HG03039 (cell line): ENCODE results near the gene CNTNAP4.

Source experiments
- ATAC-seq: cut with Tn5 transposase; IDR thresholded peaks from one replicate; pipeline ENCODE4 v1.9.1; 2021; ENCODE audit warnings: mild to moderate bottlenecking, moderate library complexity; ENCODE audit not compliant: unreplicated experiment

CNTNAP4 gene

GRCh38 chr16:76387994-76388393 is 110.8 kb downstream of the CNTNAP4 start:
- no peak for ATAC-seq

- no peak for ATAC-seq
These were observed 111.9 kb downstream of the CNTNAP4 start for GRCh38 chr16:76389126-76389525.

GRCh38 chr16:76390476-76390875 is 113.3 kb downstream of the CNTNAP4 start:
- ATAC-seq: no peak

GRCh38 chr16:76396977-76397376 is 119.8 kb downstream of the CNTNAP4 start:
- ATAC-seq: no peak

- ATAC-seq: no peak
These were observed 132.5 kb downstream of the CNTNAP4 start for GRCh38 chr16:76409706-76410105.

GRCh38 chr16:76421571-76421970 is 144.4 kb downstream of the CNTNAP4 start:
- ATAC-seq: no peak

GRCh38 chr16:76428858-76429257 is 151.7 kb downstream of the CNTNAP4 start:
- no peak for ATAC-seq

GRCh38 chr16:76441391-76441790 is 164.2 kb downstream of the CNTNAP4 start:
- ATAC-seq: no peak

GRCh38 chr16:76441876-76442275 is 164.7 kb downstream of the CNTNAP4 start:
- ATAC-seq: no peak

GRCh38 chr16:76443973-76444372 is 166.8 kb downstream of the CNTNAP4 start:
- ATAC-seq: no peak

GRCh38 chr16:76444832-76445231 is 167.6 kb downstream of the CNTNAP4 start:
- ATAC-seq: no peak

GRCh38 chr16:76445815-76446214 is 168.6 kb downstream of the CNTNAP4 start:
- no peak for ATAC-seq

GRCh38 chr16:76446251-76446650 is 169.1 kb downstream of the CNTNAP4 start:
- no peak for ATAC-seq

GRCh38 chr16:76450890-76451289 is 173.7 kb downstream of the CNTNAP4 start:
- no peak for ATAC-seq

- ATAC-seq: no peak
These were observed 178.1 kb downstream of the CNTNAP4 start for GRCh38 chr16:76455257-76455656.

- no peak for ATAC-seq
These were observed 178.8 kb downstream of the CNTNAP4 start for GRCh38 chr16:76456016-76456415.

- ATAC-seq: no peak
These were observed 181.9 kb downstream of the CNTNAP4 start for GRCh38 chr16:76459111-76459510.

- ATAC-seq: no peak
These were observed 184.6 kb downstream of the CNTNAP4 start for GRCh38 chr16:76461836-76462235.

- no peak for ATAC-seq
These were observed 187.9 kb downstream of the CNTNAP4 start for GRCh38 chr16:76464955-76465620.

GRCh38 chr16:76466871-76467270 is 189.7 kb downstream of the CNTNAP4 start:
- ATAC-seq: no peak

GRCh38 chr16:76474048-76474447 is 196.8 kb downstream of the CNTNAP4 start:
- ATAC-seq: no peak

- no peak for ATAC-seq
These were observed 200.9 kb downstream of the CNTNAP4 start for GRCh38 chr16:76478105-76478504.

- ATAC-seq: no peak
These were observed 206.2 kb downstream of the CNTNAP4 start for GRCh38 chr16:76483307-76483909.
